ENCODE data around the gene BLOC1S1. TPM values are rescaled to one million over a fixed set of nuclear protein-coding genes. Genes with fewer than 3 reads are reported as not detected.

Gene BLOC1S1
- polyA plus RNA-seq, 2 of the 4 experiments (the other 2 are of a cell fraction), result 112 to 138 TPM

GRCh38 chr12:55725556-55725955, 9.7 kb downstream of the BLOC1S1 start (continued):
- no peak for TF ChIP-seq HDAC2 (IDR thresholded peaks at IDR 0.05)

GRCh38 chr12:55726971-55727370, 11.1 kb downstream of the BLOC1S1 start:
- Histone ChIP-seq H3K4me2 (peak overlapping the region; percentile 98), H3K9me3 (no peaks in the 10 kb centered on the region), H3K4me1 (peaks cover 40% of the 10 kb centered on the region), H3K27ac (peak overlapping the region; percentile 97), H3K4me3 (peak overlapping the region; percentile 76)
- 81% methylated on average over 10 of the region's 10 CpGs for WGBS (ENCODE audit: missing lambda C conversion rate)
- POLR2A ChIA-PET, result no interaction called here
- CTCF ChIA-PET, result interaction anchor here (0.6 to 3.9 kb wide), 2 partner anchors 11 to 72 kb away, joined by 3 to 58 read pairs; no protein-coding TSS in a partner anchor
- DNase-seq (ENCODE audit: low read depth in 1 of 2, low spot score in 1 of 2), result no peak
- TF ChIP-seq NFE2L2 (conservative IDR thresholded peaks at IDR 0.05; ENCODE audit: low read length), result no peak
- no peak for TF ChIP-seq ZNF302 (CRISPR knock-in tag; IDR thresholded peaks at IDR 0.05)
- no peak for FAIRE-seq
- no peak for ATAC-seq

GRCh38 chr12:55727643-55728185, 11.9 kb downstream of the BLOC1S1 start:
- H3K9me3 ChIP-seq, result no peaks in the 10 kb centered on the region
- DNase-seq (ENCODE audit: low read depth in 1 of 2, low spot score in 1 of 2) (peak; percentile 41 to 46), FAIRE-seq (no peak), ATAC-seq (peak in 1 of 2 experiments; percentile 5; a peak in 3 of 6 replicates)
- no peak for TF ChIP-seq CHD4 (IDR thresholded peaks at IDR 0.05; ENCODE audit: borderline replicate concordance)
- TF ChIP-seq CHD2 (IDR thresholded peaks at IDR 0.05; ENCODE audit: low read length, partially characterized antibody), result no peak
- TF ChIP-seq FOXS1 (CRISPR knock-in tag; IDR thresholded peaks at IDR 0.05), result no peak
- TF ChIP-seq RFX5 (IDR thresholded peaks at IDR 0.05), result no peak
- no peak for TF ChIP-seq HOXB5 (CRISPR knock-in tag; IDR thresholded peaks at IDR 0.05)
- TF ChIP-seq BCL3 (IDR thresholded peaks at IDR 0.05), result 0 out of 3 replicates have a peak, but pooled peaks have one; percentile 22
- TF ChIP-seq HMGXB4 (CRISPR knock-in tag; IDR thresholded peaks at IDR 0.05; ENCODE audit: borderline replicate concordance), result no peak
- no peak for TF ChIP-seq EHMT2 (IDR thresholded peaks at IDR 0.05; ENCODE audit: low read depth)
- TF ChIP-seq PBX3 (IDR thresholded peaks at IDR 0.05), result no peak
- TF ChIP-seq POLR2A (IDR thresholded peaks at IDR 0.05; ENCODE audit: low read length), result peak; percentile 22; the same call in 1 of the 2 replicates
- TF ChIP-seq ZC3H11A (IDR thresholded peaks at IDR 0.05), result no peak
- no peak for TF ChIP-seq MAFK (IDR thresholded peaks at IDR 0.05; ENCODE audit: partially characterized antibody)
- no peak for TF ChIP-seq REST (IDR thresholded peaks at IDR 0.05)
- TF ChIP-seq SREBF2 (IDR thresholded peaks at IDR 0.05), result no peak
- ChIA-PET CTCF (interaction anchor here (0.6 to 3.9 kb wide), 2 partner anchors 10 to 72 kb away, joined by 3 to 58 read pairs; no protein-coding TSS in a partner anchor), POLR2A (no interaction called here)
- H3K27ac ChIP-seq, result peak overlapping the region; percentile 97
- H3K4me2 ChIP-seq, result peak overlapping the region; percentile 98
- H3K4me3 ChIP-seq, result peak overlapping the region; percentile 76
- peaks cover 40% of the 10 kb centered on the region for H3K4me1 ChIP-seq
- WGBS (ENCODE audit: missing lambda C conversion rate), result 1% methylated on average over 8 of the region's 9 CpGs

All from A549 (cell line).